ENCODE data around the gene KDM5B. TPM values are rescaled to one million over a fixed set of nuclear protein-coding genes. Genes with fewer than 3 reads are reported as not detected.

KDM5B gene
- total RNA-seq, 2 donors from 2014 or later = 28.7 to 36.8 TPM

- no peak overlapping the region for H3K4me3 ChIP-seq
- no peak for ATAC-seq
- 68 to 85% methylated on average over 2 to 5 of the region's 5 CpGs for WGBS, 2 donors
Observed at GRCh38 chr1:202844259-202844658, 36.0 kb upstream of the KDM5B start.

GRCh38 chr1:202843081-202843480, 34.9 kb upstream of the KDM5B start:
- intact Hi-C loops (cut with DNase I) = no loop called here
- TF ChIP-seq CTCF (IDR thresholded peaks at IDR 0.05) (no peak), POLR2A (IDR thresholded peaks at IDR 0.05) (no peak)
- H3K27me3 ChIP-seq = no peaks in the 10 kb centered on the region
- H3K4me1 ChIP-seq = no peaks in the 10 kb centered on the region
- ATAC-seq (no peak), DNase-seq (no peak)
- H3K9me3 ChIP-seq = no peaks in the 10 kb centered on the region
- 73 to 79% methylated on average over 11 of the region's 11 CpGs for whole genome bisulfite sequencing, 2 donors
- no peak overlapping the region for H3K27ac ChIP-seq
- H3K4me3 ChIP-seq = no peak overlapping the region
- H3K36me3 ChIP-seq (replicated peaks in 1 of 2; ENCODE audit: insufficient read depth in 1 of 2, low read depth in 2 of 2) = no peaks in the 10 kb centered on the region

More at GRCh38 chr1:202844259-202844658, 36.0 kb upstream of the KDM5B start:
- intact Hi-C loops (cut with DNase I) = no loop called here
- TF ChIP-seq POLR2A (IDR thresholded peaks at IDR 0.05) (no peak), CTCF (IDR thresholded peaks at IDR 0.05) (no peak)
- Histone ChIP-seq H3K36me3 (replicated peaks in 1 of 2; ENCODE audit: insufficient read depth in 1 of 2, low read depth in 2 of 2) (no peaks in the 10 kb centered on the region), H3K27ac (no peak overlapping the region), H3K27me3 (no peaks in the 10 kb centered on the region), H3K9me3 (no peaks in the 10 kb centered on the region), H3K4me1 (no peaks in the 10 kb centered on the region)
- no peak for DNase-seq

- no peaks in the 10 kb centered on the region for H3K27me3 ChIP-seq
- H3K4me3 ChIP-seq = no peak overlapping the region
- no peaks in the 10 kb centered on the region for H3K36me3 ChIP-seq (replicated peaks in 1 of 2; ENCODE audit: insufficient read depth in 1 of 2, low read depth in 2 of 2)
- no peaks in the 10 kb centered on the region for H3K4me1 ChIP-seq
- intact Hi-C loops (cut with DNase I) = no loop called here
- no peak for DNase-seq
- no peak overlapping the region for H3K27ac ChIP-seq
- TF ChIP-seq POLR2A (IDR thresholded peaks at IDR 0.05) = no peak
- TF ChIP-seq CTCF (IDR thresholded peaks at IDR 0.05) = no peak
- WGBS, 2 donors = 67 to 73% methylated on average over 5 of the region's 5 CpGs
- no peak for ATAC-seq
- no peaks in the 10 kb centered on the region for H3K9me3 ChIP-seq
Observed at GRCh38 chr1:202837746-202838262, 29.6 kb upstream of the KDM5B start.

- intact Hi-C loops (cut with DNase I) = no loop called here
- no peak overlapping the region for H3K4me3 ChIP-seq
Observed at GRCh38 chr1:202836623-202837403, 28.6 kb upstream of the KDM5B start.

More at GRCh38 chr1:202836623-202837403, 28.6 kb upstream of the KDM5B start:
- no peak for ATAC-seq
- Histone ChIP-seq H3K27ac (no peak overlapping the region), H3K27me3 (no peaks in the 10 kb centered on the region), H3K36me3 (replicated peaks in 1 of 2; ENCODE audit: insufficient read depth in 1 of 2, low read depth in 2 of 2) (no peaks in the 10 kb centered on the region), H3K9me3 (no peaks in the 10 kb centered on the region), H3K4me1 (no peaks in the 10 kb centered on the region)
- no peak for TF ChIP-seq CTCF (IDR thresholded peaks at IDR 0.05)
- no peak for TF ChIP-seq POLR2A (IDR thresholded peaks at IDR 0.05)
- peak in 1 of 4 donors; percentile 34 for DNase-seq
- WGBS, 2 donors = 47 to 55% methylated on average over 5 of the region's 5 CpGs

All from body of pancreas (tissue), 4 donors.